Measurements from ENCODE around the gene ELF3.
A peak's percentile ranks its signal among the peaks of the same experiment; 100 is the strongest.
"Not testable (repeated sequence)": the region's sequence is repeated elsewhere in the genome, so short reads cannot be mapped to it uniquely, and the experiment has no call there.

The ELF3 gene

DNA sequence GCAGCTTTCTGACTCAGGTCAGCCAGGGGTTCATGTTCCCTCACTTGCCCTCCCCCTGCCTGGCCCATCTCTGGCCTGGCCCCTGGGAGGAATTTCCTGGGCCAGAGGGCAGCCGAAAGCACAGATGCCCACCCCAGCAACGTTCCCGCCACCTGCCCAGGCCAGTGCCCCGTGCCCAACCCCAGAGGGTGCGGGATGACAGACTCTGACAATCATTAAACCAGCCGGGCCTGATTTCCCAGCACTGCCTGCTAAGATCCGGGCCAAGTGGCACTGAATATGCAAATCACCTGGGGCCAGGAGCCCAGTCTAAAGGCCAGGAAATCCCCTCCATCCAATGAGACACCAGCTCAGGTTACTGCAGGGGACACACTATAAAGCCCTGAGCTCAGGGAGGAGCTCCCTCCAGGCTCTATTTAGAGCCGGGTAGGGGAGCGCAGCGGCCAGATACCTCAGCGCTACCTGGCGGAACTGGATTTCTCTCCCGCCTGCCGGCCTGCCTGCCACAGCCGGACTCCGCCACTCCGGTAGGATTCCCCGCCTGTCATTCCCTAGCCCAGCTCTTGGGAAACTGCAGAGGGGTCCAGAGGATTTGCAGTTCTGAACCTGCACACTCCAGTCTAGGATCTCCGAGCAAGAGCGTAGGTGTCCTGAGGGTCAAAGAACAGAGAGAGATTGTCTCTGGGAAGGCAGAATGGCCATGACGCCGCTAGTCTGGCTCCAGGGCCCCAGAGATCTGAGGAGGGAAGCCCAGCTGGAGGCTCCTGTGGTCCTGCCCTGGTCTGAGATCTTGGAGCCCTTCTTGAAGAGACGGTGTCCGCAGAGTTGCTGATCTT, at the start of gene ELF3:
Gene ELF3 (plus strand): TSS at position 408 of the 836 bp plus-strand sequence. CDS start 550 bp downstream, outside the sequence.
- DNase-seq, result no peak

GRCh38 chr1:201962382-201962781, 48.0 kb upstream of the ELF3 start:
- DNase-seq, result not testable (repeated sequence)

- DNase-seq, result no peak
Measured at GRCh38 chr1:201964261-201964660, 46.1 kb upstream of the ELF3 start.

- no peak for DNase-seq
Measured at GRCh38 chr1:201966171-201966570, 44.2 kb upstream of the ELF3 start.

- no peak for DNase-seq
Measured at GRCh38 chr1:201968202-201968925, 42.0 kb upstream of the ELF3 start.

DNA sequence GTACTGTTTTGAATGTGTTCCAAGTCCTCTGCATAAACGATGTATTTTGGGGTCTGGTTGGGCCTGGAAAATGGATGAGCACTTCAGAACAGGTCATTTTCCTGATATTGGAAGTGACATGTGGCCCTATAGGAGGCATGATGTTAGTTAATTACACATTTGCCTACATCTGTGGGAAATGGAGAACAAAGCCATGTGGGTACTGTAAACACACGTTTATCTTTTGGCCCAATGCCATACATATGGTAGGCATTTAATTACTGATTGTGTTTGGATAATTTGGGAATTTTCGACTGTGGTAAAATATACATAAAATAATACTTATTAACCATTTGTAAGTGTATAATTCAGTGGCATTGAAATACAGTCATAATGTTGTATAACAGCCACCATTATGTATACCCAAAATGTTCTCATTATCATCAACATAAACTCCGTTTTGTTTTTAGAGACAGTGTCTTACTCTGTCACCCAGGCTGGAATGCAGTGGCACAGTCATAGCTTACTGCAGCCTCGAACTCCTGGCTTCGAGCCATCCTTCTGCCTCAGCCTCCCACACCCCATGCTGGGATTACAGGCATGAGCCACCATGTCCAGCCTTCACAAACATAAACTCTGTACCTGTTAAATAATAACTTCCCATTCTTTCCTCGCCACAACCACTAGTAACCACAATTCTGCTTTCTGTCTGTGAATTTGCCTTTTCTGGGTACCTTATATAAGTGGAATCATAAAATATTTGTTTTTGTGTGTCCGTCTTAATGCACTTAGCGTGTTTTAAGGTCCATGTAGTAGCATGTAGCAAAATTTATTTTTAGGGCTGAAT, 39.8 kb upstream of the ELF3 start:
- no peak for DNase-seq

DNA sequence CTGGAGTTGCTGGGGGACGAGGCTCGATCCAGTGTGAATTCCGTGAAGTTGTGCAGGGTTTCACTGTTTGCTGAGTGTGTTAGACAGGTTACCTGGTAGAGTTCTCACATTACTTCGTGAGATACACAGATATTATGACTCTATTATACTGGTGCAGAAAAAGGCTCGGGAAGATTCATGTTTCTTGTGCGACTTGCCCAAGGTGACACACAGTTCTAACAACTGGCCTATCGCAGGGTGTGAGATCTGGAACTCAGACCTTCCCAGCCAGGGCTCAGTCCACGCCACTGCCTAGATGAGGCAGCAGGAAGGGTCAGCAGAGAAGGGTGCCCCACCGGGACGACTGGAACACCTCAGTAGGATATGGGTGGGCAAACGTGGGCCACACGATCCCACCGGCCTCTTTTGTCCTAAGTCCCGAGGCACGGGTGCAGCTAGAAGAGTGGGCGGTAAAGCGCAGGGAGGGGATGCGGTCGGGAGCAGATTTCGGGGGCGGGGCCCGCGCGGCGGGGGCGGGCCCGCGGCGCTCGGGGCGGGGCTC, 28.2 kb upstream of the ELF3 start:
- DNase-seq, result peak; percentile 81

DNA sequence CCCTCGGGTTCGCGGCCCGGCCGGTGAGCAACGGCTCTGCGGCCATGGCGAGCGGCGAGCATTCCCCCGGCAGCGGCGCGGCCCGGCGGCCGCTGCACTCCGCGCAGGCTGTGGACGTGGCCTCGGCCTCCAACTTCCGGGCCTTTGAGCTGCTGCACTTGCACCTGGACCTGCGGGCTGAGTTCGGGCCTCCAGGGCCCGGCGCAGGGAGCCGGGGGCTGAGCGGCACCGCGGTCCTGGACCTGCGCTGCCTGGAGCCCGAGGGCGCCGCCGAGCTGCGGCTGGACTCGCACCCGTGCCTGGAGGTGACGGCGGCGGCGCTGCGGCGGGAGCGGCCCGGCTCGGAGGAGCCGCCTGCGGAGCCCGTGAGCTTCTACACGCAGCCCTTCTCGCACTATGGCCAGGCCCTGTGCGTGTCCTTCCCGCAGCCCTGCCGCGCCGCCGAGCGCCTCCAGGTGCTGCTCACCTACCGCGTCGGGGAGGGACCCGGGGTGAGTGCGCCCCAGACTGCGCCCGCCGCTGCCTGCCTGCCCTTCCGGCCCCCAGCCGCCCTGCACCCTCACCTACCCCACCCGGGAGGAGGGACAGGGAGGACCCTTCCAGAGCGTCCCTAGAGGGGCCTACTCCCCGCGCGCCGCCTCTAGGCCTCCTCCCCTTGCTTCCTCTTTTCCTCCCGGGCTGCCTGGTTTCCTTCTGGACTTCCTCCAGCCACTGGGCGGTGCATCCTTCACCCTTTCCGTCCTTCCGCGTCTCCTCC, 27.6 kb upstream of the ELF3 start, which contains the start of gene RNPEP:
Gene RNPEP (plus strand): TSS at position 26 of the 757 bp plus-strand sequence. CDS start 19 bp downstream, at position 45.
- peak; percentile 69 for DNase-seq

GRCh38 chr1:201983380-201983805, 27.0 kb upstream of the ELF3 start:
- no peak for DNase-seq

GRCh38 chr1:201984446-201984845, 25.9 kb upstream of the ELF3 start:
- DNase-seq, result no peak

DNA sequence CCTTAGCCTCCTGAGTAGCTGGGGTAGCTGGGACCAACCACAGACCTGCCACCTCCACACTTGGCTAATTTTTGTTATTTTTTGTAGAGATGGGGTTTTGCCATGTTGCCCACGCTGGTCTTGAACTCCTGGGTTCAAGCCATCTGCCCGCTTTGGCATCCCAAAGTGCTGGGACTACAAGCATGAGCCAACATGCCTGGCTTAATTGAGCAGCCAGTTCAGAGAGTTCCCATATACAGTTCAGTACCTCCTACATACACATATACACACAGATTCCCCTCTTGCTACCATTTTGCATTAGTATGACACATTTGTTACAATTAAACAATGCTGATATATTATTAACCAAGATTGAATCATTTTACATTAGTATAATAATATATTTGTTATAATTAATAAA, 25.0 kb upstream of the ELF3 start:
- DNase-seq, result no peak

DNA sequence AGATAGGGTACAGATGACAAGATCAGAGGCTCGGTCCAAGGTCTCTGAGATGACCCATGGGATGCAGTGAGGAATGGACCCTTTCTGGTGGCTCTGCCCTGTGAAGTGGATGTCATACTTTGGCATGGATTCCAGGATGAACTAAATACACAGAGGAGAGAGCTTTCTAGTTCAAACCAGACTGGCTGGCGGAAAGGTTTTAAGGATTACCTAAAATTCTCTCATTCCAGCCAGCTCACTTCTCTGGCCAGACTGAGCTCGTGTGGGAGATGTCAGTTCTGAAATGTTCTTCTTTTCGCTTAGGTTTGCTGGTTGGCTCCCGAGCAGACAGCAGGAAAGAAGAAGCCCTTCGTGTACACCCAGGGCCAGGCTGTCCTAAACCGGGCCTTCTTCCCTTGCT, 21.8 kb upstream of the ELF3 start:
- no peak for DNase-seq

DNA sequence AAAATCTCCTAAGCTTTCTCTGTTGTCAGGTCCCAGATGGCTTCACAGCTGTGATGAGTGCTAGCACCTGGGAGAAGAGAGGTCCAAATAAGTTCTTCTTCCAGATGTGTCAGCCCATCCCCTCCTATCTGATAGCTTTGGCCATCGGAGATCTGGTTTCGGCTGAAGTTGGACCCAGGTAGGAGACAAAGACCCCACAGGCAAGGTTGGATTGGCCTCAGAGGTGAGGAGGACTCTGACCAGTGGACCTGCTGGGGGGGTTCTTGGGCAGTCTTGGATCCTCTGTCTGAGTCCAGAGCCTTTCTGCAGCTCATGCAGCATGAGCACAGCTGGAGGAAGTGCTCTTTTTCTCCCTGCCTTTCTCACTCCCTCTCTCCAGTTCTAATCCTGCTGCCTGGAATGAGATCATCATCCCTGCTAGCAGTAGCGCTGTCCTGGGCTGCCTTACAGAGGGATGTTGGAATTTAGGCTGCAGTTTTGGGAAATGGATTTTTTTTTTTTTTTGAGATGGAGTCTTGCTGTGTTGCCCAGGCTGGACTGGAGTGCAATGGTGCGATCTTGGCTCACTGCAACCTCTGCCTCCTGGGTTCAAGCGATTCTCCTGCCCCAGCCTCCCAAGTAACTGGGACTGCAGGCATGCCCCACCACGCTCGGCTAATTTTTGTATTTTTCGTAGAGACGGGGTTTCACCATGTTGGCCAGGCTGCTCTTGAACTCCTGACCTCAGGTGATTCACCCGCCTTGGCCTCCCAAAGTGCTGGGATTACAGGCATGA, 20.8 kb upstream of the ELF3 start:
- DNase-seq, result no peak

- no peak for DNase-seq
Measured at GRCh38 chr1:201990427-201990826, 20.0 kb upstream of the ELF3 start.

GRCh38 chr1:201999625-202000238, 10.7 kb upstream of the ELF3 start:
- DNase-seq, result peak; percentile 30

DNA sequence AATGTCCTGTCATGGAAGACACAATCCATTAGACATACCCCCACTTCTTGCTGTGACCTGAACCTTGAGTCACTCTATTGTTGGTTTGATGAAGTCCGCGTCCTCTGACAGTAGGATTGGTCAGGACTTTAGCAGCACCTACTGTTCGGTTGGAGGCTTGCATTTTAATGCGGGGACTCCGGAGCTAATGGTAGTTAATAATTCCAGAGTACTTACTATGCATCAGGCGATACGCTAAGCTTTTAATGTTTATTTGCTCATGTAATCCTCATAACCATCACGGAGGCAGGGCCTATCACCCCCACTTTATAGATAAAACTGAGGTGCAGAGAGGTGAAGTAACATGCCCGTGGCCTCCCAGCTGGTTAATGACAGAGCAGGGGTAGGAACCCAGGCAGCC, 7.9 kb upstream of the ELF3 start:
- DNase-seq, result no peak

GRCh38 chr1:202004711-202005110, 5.7 kb upstream of the ELF3 start:
- DNase-seq, result no peak

DNA sequence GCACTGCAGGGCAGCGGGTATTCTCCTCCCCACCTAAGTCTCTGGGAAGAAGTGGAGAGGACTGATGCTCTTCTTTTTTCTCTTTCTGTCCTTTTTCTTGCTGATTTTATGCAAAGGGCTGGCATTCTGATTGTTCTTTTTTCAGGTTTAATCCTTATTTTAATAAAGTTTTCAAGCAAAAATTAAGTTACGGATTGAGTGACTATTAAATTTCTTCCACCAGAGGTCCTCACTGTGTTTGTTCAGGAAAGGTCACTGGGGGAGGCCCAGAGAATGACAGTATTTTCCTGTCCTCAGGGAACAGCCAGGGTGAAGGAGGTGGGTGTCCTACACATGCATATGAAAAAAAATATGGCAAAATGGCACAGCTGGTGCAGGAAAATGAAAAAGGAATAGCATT, 4.4 kb upstream of the ELF3 start:
- DNase-seq, result no peak

DNA sequence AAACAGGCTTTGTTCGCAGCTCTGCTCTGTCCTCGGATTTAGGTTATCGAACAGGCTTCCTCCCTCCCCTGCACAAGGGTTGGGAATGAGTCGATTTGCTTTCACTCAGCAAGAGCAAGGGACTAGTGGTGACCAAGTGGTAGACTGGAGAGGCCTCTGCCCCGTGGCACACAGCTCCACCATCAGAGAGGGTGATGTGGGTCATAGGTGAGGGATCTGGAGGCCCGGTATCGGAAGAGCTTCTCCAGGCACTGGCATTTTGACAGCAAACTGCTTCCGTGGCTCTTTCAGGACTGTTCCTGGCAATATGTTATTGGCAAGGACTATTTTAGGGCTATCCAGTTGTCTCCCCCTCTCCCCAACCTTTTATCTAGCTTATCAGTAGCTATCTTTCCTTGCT, 3.1 kb upstream of the ELF3 start:
- no peak for DNase-seq

GRCh38 chr1:202007805-202008489, 2.4 kb upstream of the ELF3 start:
- no peak for DNase-seq

Measured in stimulated activated CD4-positive, alpha-beta T cell treated with anti-CD3 and anti-CD28 coated beads, Interleukin-15, amount 100 ng/mL, for 24 hours (primary cell).